Thymus (tissue), 14 donors: Measurements from ENCODE around the gene PISD. TPM values are rescaled to one million over a fixed set of nuclear protein-coding genes. Genes with fewer than 3 reads are reported as not detected.
A peak's percentile ranks its signal among the peaks of the same experiment; 100 is the strongest.
"Not testable (repeated sequence)": the region's sequence is repeated elsewhere in the genome, so short reads cannot be mapped to it uniquely, and the experiment has no call there.

Source experiments
- DNase-seq, 9 donors: peaks; one replicate each; pipeline ENCODE4 v3.0.0-alpha.2; 2013; ENCODE audit warnings: low spot score in 9 of 9, low read depth in 6 of 9, missing footprints in 1 of 9
- H3K27ac ChIP-seq, 2 donors: one replicate each; pipeline ENCODE4 v1.5.1; 2013; ENCODE audit warnings: control low read depth in 1 of 2, low read depth in 1 of 2, low read length in 1 of 2, mild to moderate bottlenecking in 1 of 2, moderate library complexity in 1 of 2
- H3K27me3 ChIP-seq, 2 donors: one replicate each; pipeline ENCODE4 v1.5.1; 2013; ENCODE audit warnings: low read length in 1 of 2; ENCODE audit not compliant: control insufficient read depth in 2 of 2, insufficient read depth in 1 of 2
- H3K36me3 ChIP-seq, 2 donors: one replicate each; pipeline ENCODE4 v1.5.1; 2013; ENCODE audit warnings: low read length in 1 of 2, mild to moderate bottlenecking in 1 of 2, moderate library complexity in 1 of 2; ENCODE audit not compliant: control insufficient read depth in 2 of 2, insufficient read depth in 2 of 2
- H3K4me1 ChIP-seq, 2 donors: one replicate each; pipeline ENCODE4 v1.5.1; 2013; ENCODE audit warnings: low read length in 2 of 2; ENCODE audit not compliant: control insufficient read depth in 2 of 2, insufficient read depth in 2 of 2
- H3K4me3 ChIP-seq, 2 donors: one replicate each; pipeline ENCODE4 v1.5.1; 2013; ENCODE audit warnings: low read length in 2 of 2, control low read depth in 1 of 2, mild to moderate bottlenecking in 1 of 2
- H3K9me3 ChIP-seq, 2 donors: one replicate each; pipeline ENCODE4 v1.5.1; 2013; ENCODE audit warnings: low read length in 1 of 2, mild to moderate bottlenecking in 1 of 2; ENCODE audit not compliant: control insufficient read depth in 2 of 2, insufficient read depth in 1 of 2
- WGBS: extraction: QIAGEN DNeasy Blood & Tissue Kit; methylation state at CpG from one replicate; pipeline ENCODE4 v1.1.7; 2013; 5-methylcytosine and 5-hydroxymethylcytosine counted together
- long read RNA-seq, 10 donors: transcript quantifications; one replicate each; lab custom pipeline, GENCODE V29; 2026
- polyA plus RNA-seq: library from polyadenylated mRNA; stranded (reverse); fragments of 200-250 nt; gene quantifications from one replicate; pipeline ENCODE4 v1.2.3, GENCODE V29; 2013
- total RNA-seq: library from RNA; stranded (reverse); fragments of 120-200 nt; gene quantifications from one replicate; pipeline ENCODE4 v1.2.4, GENCODE V29; 2013
- donor health status: healthy.

The PISD gene
- total RNA-seq: 18.3 TPM
- polyA plus RNA-seq: 31.8 TPM
- long read RNA-seq, donor 1: 0 reads
- long read RNA-seq, donor 2, transcript PISD-209 (8 exons, 1,963 nt): major isoform, 11 of 11 reads
- long read RNA-seq, donor 2, partial matches to known transcripts: 0 of 11 reads
- long read RNA-seq, donor 2, other reads (novel, unspliced or antisense): 0 of 11 reads
- long read RNA-seq, donor 3, partial matches to known transcripts: 0 of 2 reads
- long read RNA-seq, donor 3, other reads (novel, unspliced or antisense): 0 of 2 reads
- long read RNA-seq, donor 4: 0 reads
- long read RNA-seq, donor 5, transcript PISD-209 (8 exons, 1,963 nt): major isoform, 5 of 5 reads
- long read RNA-seq, donor 5, partial matches to known transcripts: 0 of 5 reads
- long read RNA-seq, donor 5, other reads (novel, unspliced or antisense): 0 of 5 reads
- long read RNA-seq, donor 6, partial matches to known transcripts: 0 of 6 reads
- long read RNA-seq, donor 6, other reads (novel, unspliced or antisense): 0 of 6 reads
- long read RNA-seq, donor 7, partial matches to known transcripts: 0 of 1 reads
- long read RNA-seq, donor 7, other reads (novel, unspliced or antisense): 0 of 1 reads
- long read RNA-seq, donor 8, transcript PISD-209 (8 exons, 1,963 nt): major isoform, 7 of 7 reads
- long read RNA-seq, donor 8, partial matches to known transcripts: 0 of 7 reads
- long read RNA-seq, donor 8, other reads (novel, unspliced or antisense): 0 of 7 reads
- long read RNA-seq, donor 9, partial matches to known transcripts: 0 of 4 reads
- long read RNA-seq, donor 9, other reads (novel, unspliced or antisense): 0 of 4 reads
- long read RNA-seq, donor 10, partial matches to known transcripts: 0 of 4 reads
- long read RNA-seq, donor 10, other reads (novel, unspliced or antisense): 0 of 4 reads

GRCh38 chr22:31661851-31662667 lies at the start of gene PISD:
PISD (minus strand) TSS chr22:31662215; CDS start chr22:31662208, 7 bp downstream.
- peak within 1 kb of the TSS in 1 of 2 donors; percentile 74 for H3K27ac ChIP-seq
- H3K4me3 ChIP-seq: peak within 1 kb of the TSS; percentile 67 to 74
- H3K27me3 ChIP-seq: no peaks in the 10 kb centered on the region
- H3K36me3 ChIP-seq: no peaks in the 10 kb centered on the region
- peaks cover 9 to 14% of the 10 kb centered on the region in 2 donors for H3K4me1 ChIP-seq
- 3% methylated on average over 52 of the region's 52 CpGs for WGBS
- DNase-seq: peak; percentile 92 to 98 (median 96)
- H3K9me3 ChIP-seq: no peaks in the 10 kb centered on the region

GRCh38 chr22:31711226-31711625 lies 49.2 kb upstream of the PISD start:
- not testable (repeated sequence) for H3K4me3 ChIP-seq, H3K4me1 ChIP-seq, DNase-seq, H3K27ac ChIP-seq, H3K27me3 ChIP-seq, H3K9me3 ChIP-seq
- WGBS: 98% methylated on average over 12 of the region's 12 CpGs
- peaks cover 53 to 57% of the 10 kb centered on the region in 2 donors for H3K36me3 ChIP-seq

GRCh38 chr22:31707519-31707918 lies 45.5 kb upstream of the PISD start:
- no peaks in the 10 kb centered on the region for H3K9me3 ChIP-seq
- no peaks in the 10 kb centered on the region for H3K27me3 ChIP-seq
- no peaks in the 10 kb centered on the region for H3K4me1 ChIP-seq
- H3K4me3 ChIP-seq: no peak overlapping the region
- no peak for DNase-seq
- WGBS: 97% methylated on average over 8 of the region's 8 CpGs
- H3K27ac ChIP-seq: no peak overlapping the region
- peaks cover 31 to 47% of the 10 kb centered on the region in 2 donors for H3K36me3 ChIP-seq

- peaks cover 38 to 46% of the 10 kb centered on the region in 2 donors for H3K36me3 ChIP-seq
- 94% methylated on average over 4 of the region's 4 CpGs for WGBS
- no peaks in the 10 kb centered on the region for H3K9me3 ChIP-seq
- no peak overlapping the region for H3K27ac ChIP-seq
- H3K4me3 ChIP-seq: no peak overlapping the region
- no peaks in the 10 kb centered on the region for H3K4me1 ChIP-seq
- no peaks in the 10 kb centered on the region for H3K27me3 ChIP-seq
- DNase-seq: no peak
Measured at GRCh38 chr22:31695423-31695822, 33.4 kb upstream of the PISD start.

GRCh38 chr22:31694046-31694445 lies 32.0 kb upstream of the PISD start:
- not testable (repeated sequence) for H3K27me3 ChIP-seq, H3K4me3 ChIP-seq, DNase-seq, H3K9me3 ChIP-seq, H3K4me1 ChIP-seq, H3K27ac ChIP-seq
- WGBS: 99% methylated on average over 11 of the region's 11 CpGs
- H3K36me3 ChIP-seq: peaks cover 36 to 43% of the 10 kb centered on the region in 2 donors

GRCh38 chr22:31692186-31692886 lies 30.3 kb upstream of the PISD start:
- DNase-seq: peak in 1 of 9 donors; percentile 12
- Histone ChIP-seq H3K27me3 (no peaks in the 10 kb centered on the region), H3K4me1 (no peaks in the 10 kb centered on the region), H3K9me3 (no peaks in the 10 kb centered on the region), H3K36me3 (peaks cover 28 to 38% of the 10 kb centered on the region in 2 donors), H3K27ac (no peak overlapping the region), H3K4me3 (no peak overlapping the region)
- WGBS: 98% methylated on average over 1 of the region's 1 CpG

GRCh38 chr22:31691408-31691807 lies 29.4 kb upstream of the PISD start:
- H3K36me3 ChIP-seq: peaks cover 27 to 39% of the 10 kb centered on the region in 2 donors
- H3K27me3 ChIP-seq: no peaks in the 10 kb centered on the region
- H3K4me3 ChIP-seq: no peak overlapping the region
- no peaks in the 10 kb centered on the region for H3K4me1 ChIP-seq
- H3K9me3 ChIP-seq: no peaks in the 10 kb centered on the region
- no peak for DNase-seq
- no peak overlapping the region for H3K27ac ChIP-seq
- over 99% methylated on average over 3 of the region's 3 CpGs for WGBS
